ENCODE results near the gene PARD3.

DNA sequence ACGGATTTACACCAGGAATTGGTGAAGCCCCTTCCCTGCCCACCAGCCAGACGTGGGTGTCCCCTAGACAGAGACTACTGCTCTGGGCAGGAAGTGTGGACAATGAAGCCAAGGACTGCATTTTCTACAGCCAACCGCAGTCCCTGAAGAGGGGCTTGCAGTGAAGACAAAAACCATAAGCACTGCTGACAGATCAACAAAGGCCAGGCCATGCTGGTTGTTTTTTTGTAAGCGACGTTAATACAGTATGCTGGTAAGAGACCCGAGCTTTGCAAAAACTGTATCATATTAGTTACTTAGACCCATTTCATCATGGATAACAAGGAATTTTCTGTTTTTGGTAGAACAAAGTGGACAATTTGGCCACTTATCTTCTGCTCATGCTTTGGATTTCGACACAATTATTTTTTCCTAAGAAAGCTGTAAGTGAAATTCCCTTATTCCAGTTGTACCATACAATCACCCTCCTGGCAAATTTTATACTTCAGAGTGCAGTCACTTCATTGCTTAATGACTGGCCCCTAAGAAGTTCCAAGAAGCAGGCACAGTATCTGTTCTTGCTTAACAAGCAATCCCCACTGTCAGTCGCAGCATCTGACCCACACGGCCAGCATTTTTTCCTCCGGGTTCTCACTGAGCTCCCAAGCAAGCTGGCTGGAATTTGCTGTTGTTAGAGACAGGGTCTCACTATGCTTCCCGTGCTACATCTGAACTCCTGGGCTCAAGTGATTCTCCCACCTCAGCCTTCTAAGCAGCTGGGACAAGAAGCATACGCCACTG lies 163.5 kb downstream of the PARD3 start:
- TF ChIP-seq POLR2A (IDR thresholded peaks at IDR 0.05), result no peak
- no peak for TF ChIP-seq CTCF (IDR thresholded peaks at IDR 0.05)
